Stomach (tissue), 4 donors: ENCODE results near the gene KY.

Experiments
- EP300 ChIP-seq: sonication (generic); formaldehyde crosslinking; IDR thresholded peaks from one replicate; pipeline ENCODE4 v1.6.1; 2017; ENCODE audit warnings: antibody characterized with exemption
- POLR2A ChIP-seq, 4 donors: fragments of 450-650 bp; IDR thresholded peaks; one replicate each; pipeline ENCODE4 v1.6.1; 2016; ENCODE audit warnings: antibody characterized with exemption in 4 of 4, control low read depth in 2 of 4, mild to moderate bottlenecking in 1 of 4, moderate library complexity in 1 of 4
- POLR2AphosphoS5 ChIP-seq, 3 donors: sonication (generic); formaldehyde crosslinking; IDR thresholded peaks; one replicate each; pipeline ENCODE4 v1.6.1; 2016; ENCODE audit warnings: antibody characterized with exemption in 3 of 3
- TF ChIP-seq, protein P1 (sequence below), 7 experiments: fragments of 450-650 bp in 4 of 7; fragments of 200-600 bp in 3 of 7; sonication (generic) in 3 of 7; IDR thresholded peaks; one replicate each; pipeline ENCODE4 v1.5.1; 2016 to 2019; ENCODE audit warnings: antibody characterized with exemption in 7 of 7, control low read depth in 2 of 7, mild to moderate bottlenecking in 1 of 7

- TF ChIP-seq POLR2AphosphoS5 (IDR thresholded peaks at IDR 0.05) (no peak), EP300 (no peak), POLR2A (IDR thresholded peaks at IDR 0.05) (no peak)
- TF ChIP-seq, protein P1, sequence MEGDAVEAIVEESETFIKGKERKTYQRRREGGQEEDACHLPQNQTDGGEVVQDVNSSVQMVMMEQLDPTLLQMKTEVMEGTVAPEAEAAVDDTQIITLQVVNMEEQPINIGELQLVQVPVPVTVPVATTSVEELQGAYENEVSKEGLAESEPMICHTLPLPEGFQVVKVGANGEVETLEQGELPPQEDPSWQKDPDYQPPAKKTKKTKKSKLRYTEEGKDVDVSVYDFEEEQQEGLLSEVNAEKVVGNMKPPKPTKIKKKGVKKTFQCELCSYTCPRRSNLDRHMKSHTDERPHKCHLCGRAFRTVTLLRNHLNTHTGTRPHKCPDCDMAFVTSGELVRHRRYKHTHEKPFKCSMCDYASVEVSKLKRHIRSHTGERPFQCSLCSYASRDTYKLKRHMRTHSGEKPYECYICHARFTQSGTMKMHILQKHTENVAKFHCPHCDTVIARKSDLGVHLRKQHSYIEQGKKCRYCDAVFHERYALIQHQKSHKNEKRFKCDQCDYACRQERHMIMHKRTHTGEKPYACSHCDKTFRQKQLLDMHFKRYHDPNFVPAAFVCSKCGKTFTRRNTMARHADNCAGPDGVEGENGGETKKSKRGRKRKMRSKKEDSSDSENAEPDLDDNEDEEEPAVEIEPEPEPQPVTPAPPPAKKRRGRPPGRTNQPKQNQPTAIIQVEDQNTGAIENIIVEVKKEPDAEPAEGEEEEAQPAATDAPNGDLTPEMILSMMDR (IDR thresholded peaks at IDR 0.05), result no peak
Observed at GRCh38 chr3:134630506-134630905, 20.3 kb downstream of the KY start.
